GM20000 (cell line): ENCODE data around the gene TCF4.

ENCODE experiments used
- DNase-seq: peaks from one replicate; pipeline ENCODE4 v3.0.0; 2012; ENCODE audit warnings: low spot score
- TF ChIP-seq, protein P1 (sequence below): IDR thresholded peaks from 2 replicates; pipeline ENCODE4 v1.5.1; 2012; ENCODE audit warnings: mild to moderate bottlenecking, control low read depth; ENCODE audit errors: extremely low read depth, missing control alignments

TCF4 gene

DNA sequence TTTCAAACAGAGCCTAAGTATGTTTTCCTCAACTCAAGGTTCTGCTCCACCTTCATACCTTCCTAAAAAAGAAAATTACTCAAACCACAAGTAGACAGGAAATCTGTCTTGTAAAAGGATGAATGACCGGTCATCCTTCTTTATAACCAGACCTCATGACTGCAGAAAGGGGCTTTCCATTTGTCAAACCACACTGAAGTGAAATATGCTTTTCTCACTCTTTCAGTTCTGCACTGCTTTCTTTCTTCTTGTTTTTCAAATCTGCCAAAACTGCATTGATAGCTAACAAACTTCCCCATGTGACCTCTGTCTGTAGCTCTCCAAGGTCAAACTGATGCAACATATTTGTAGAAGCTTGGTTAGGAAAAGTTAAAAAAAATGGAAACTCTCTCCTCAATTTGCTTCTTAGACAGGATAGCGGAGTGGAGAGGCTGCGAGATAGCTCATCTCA is 319.8 kb downstream of the TCF4 start:
- DNase-seq, result peak; percentile 44
- TF ChIP-seq, protein P1, sequence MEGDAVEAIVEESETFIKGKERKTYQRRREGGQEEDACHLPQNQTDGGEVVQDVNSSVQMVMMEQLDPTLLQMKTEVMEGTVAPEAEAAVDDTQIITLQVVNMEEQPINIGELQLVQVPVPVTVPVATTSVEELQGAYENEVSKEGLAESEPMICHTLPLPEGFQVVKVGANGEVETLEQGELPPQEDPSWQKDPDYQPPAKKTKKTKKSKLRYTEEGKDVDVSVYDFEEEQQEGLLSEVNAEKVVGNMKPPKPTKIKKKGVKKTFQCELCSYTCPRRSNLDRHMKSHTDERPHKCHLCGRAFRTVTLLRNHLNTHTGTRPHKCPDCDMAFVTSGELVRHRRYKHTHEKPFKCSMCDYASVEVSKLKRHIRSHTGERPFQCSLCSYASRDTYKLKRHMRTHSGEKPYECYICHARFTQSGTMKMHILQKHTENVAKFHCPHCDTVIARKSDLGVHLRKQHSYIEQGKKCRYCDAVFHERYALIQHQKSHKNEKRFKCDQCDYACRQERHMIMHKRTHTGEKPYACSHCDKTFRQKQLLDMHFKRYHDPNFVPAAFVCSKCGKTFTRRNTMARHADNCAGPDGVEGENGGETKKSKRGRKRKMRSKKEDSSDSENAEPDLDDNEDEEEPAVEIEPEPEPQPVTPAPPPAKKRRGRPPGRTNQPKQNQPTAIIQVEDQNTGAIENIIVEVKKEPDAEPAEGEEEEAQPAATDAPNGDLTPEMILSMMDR, result no peak

DNA sequence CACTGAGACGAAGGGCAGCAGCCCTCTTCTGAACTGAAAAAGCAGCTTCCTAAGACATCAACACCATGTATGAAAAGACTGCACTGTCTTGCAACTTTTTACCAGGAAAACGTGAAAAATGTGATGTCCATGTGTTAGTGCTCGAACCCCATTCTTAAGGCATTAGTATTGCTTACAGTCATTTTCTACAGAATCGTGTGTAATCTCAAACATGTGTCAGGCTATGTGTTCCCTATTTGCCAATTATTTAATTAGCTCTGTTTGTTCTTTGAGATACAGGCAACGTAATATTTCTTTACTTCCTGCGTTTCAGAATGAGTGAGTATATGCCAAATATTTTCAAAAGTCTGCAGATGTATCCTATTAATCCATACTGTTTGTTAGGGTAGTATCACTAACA is 321.0 kb downstream of the TCF4 start:
- no peak for DNase-seq
- TF ChIP-seq, protein P1, result no peak

DNA sequence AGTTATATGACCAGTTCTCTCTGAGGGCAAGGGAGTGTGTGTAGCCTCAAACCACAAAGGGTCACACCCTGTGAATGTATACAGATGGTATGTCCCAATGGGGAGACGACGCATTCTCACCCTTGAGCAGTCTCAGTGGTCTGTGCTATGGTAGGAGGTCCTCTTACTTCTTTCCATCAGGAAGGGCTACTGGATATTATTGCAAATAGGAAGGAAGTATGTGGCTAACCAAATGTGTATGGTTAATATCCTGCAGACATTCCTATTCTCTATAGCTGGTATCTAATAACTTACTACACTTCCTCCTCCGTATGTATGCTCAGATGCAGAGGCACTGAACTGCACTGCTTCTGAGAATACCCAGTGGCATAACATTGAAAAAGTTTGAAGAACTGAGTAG is 322.0 kb downstream of the TCF4 start:
- DNase-seq, result no peak
- TF ChIP-seq, protein P1, result no peak

DNA sequence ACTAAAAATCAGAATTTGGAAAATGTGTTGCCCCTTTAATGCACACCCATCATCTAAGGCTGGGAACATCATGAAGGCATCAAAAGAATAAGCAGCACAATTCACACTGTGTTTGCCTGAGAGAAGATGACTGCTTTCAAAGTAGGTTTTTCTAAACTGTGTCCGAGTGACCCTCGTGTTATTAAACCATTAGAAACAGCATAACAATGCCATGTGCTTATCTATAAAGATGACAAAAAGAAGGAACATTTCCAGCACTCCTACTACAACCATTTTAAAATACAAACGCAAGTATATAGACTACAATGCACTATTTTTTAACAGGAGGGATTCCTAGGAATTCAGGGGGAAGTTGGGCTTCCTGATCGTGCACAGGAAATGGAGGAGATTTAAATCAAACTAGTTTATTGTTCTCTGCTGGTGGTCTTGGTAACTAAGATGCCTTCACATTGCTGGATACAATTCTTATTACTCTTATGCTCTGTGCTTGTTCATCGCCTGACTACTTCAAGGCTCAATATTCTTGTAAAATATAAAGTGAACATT is 322.8 kb downstream of the TCF4 start:
- TF ChIP-seq, protein P1, result no peak
- DNase-seq, result no peak

DNA sequence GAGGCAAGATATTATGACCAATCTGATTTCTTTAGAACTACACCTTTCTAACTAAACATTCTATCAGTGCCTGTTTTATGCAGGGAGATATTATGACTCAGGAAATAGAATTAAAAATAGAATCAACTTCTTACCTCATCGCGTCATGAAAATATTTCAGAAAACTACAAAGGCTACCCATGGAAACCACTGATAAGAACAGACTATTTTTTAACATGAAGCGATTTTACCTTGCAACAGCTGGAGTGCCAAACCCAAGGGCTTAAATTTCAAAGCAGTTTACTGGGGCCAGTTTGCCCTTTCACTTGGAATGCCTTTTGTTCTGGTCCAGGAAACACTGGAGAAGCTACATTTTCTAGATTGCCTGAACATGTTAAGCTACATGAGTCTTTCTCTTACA is 323.9 kb downstream of the TCF4 start:
- TF ChIP-seq, protein P1, result no peak
- no peak for DNase-seq

DNA sequence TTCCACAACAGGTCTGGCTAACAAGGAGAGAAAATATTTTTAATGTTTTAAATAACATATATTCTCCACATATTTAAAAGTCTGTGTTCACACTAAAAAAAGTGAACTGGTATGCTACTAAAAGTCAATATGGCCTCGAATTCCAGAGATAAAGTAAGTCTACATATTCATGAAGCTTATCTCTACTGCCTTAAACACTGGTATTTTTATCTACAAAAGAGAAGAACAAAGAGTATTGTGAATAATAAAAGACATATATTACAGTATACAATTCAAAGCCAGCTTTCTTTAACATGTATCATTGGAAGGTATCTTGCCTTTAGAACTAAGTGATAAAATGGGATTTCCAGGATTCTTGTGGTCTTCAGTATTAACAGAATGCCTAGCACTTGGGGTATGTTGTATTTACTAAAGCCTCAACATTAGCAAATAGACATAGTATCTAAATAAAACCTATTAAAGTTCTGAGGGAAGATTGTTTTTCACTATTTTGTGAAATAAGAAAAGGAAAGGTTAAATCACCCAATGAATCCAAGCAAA is 325.9 kb downstream of the TCF4 start:
- no peak for DNase-seq
- TF ChIP-seq, protein P1, result no peak

DNA sequence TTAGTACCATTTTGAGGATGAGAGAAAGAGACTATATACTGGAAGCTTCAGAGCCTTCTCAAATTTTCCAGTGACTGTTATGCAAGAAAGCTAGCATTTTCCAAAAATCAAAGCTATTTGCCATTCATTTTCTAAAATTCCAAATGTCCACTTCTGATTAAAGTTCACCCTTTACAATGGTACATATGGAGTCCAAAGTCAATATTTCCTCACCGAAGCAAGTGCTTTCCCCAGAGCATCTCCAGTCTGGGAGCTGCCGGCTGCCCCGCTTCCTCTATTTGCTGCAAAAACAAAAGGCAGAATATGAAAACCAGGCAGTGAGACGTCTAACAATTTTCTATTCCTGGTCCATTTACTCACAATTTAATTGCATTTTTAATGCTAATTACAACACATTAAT is 326.7 kb downstream of the TCF4 start:
- no peak for DNase-seq
- TF ChIP-seq, protein P1, result no peak
